ENCODE measurements around the gene AP1S1. TPM values are rescaled to one million over a fixed set of nuclear protein-coding genes. Genes with fewer than 3 reads are reported as not detected.

Gene AP1S1
- total RNA-seq, 1 donor from 2014 or later: 12.8 TPM

GRCh38 chr7:101207459-101207858, 53.2 kb downstream of the AP1S1 start:
- no peak for DNase-seq (ENCODE audit: missing footprints)
- no peak for ATAC-seq
- intact Hi-C loops (cut with DNase I): no loop called here

- DNase-seq (ENCODE audit: missing footprints): no peak
These were observed 54.5 kb downstream of the AP1S1 start for GRCh38 chr7:101208794-101209193.

GRCh38 chr7:101210143-101210542, 55.9 kb downstream of the AP1S1 start:
- DNase-seq (ENCODE audit: missing footprints) (no peak), ATAC-seq (no peak)
- intact Hi-C loops (cut with DNase I): no loop called here

More at GRCh38 chr7:101208794-101209193, 54.5 kb downstream of the AP1S1 start:
- ATAC-seq: no peak
- intact Hi-C loops (cut with DNase I): no loop called here

Small RNA genes lying within 50 kb of the gene (microRNA-seq; reads per million reads assigned to microRNA genes)
- not detected for gene MIR4653

Other genes starting within 250 kb of the AP1S1 start
- gene MUC3A, start 204.9 kb upstream of the AP1S1 start, total RNA-seq: 0.51 TPM
- not detected for gene MUC12, start 184.9 kb upstream of the AP1S1 start, total RNA-seq
- gene MUC17, start 134.4 kb upstream of the AP1S1 start, total RNA-seq: not detected
- 21.0 TPM for gene TRIM56, start 69.0 kb upstream of the AP1S1 start, total RNA-seq
- 1.6 TPM for gene SERPINE1, start 27.4 kb upstream of the AP1S1 start, total RNA-seq
- gene VGF, start 11.1 kb downstream of the AP1S1 start, total RNA-seq: not detected
- not detected for gene NAT16, start 25.8 kb downstream of the AP1S1 start, total RNA-seq
- not detected for gene MOGAT3, start 46.6 kb downstream of the AP1S1 start, total RNA-seq
- gene PLOD3, start 63.1 kb downstream of the AP1S1 start, total RNA-seq: 41.7 TPM
- gene ZNHIT1, start 63.7 kb downstream of the AP1S1 start, total RNA-seq: 57.5 TPM
- gene CLDN15, start 83.3 kb downstream of the AP1S1 start, total RNA-seq: 2.5 TPM
- 331 TPM for gene FIS1, start 90.6 kb downstream of the AP1S1 start, total RNA-seq
- gene IFT22, start 167.3 kb downstream of the AP1S1 start, total RNA-seq: 26.5 TPM
- not detected for gene COL26A1, start 208.4 kb downstream of the AP1S1 start, total RNA-seq